DOHH2 (cell line): ENCODE measurements around the gene P3H2.

ENCODE experiments used
- H3F3A ChIP-seq: fragments of 200-600 bp; sonication (generic), shearing (Covaris generic); 2 replicates; pipeline ENCODE4 v1.6.0; 2016; ENCODE audit warnings: antibody characterized with exemption, mild to moderate bottlenecking; ENCODE audit not compliant: control insufficient read depth, insufficient read depth
- H3K27ac ChIP-seq: fragments of 200-600 bp; sonication (generic); 2 replicates; pipeline ENCODE4 v1.5.1; 2014; ENCODE audit warnings: low read depth, mild to moderate bottlenecking, low read length, moderate library complexity
- H3K27me3 ChIP-seq: fragments of 200-600 bp; sonication (generic); 2 replicates; pipeline ENCODE4 v1.6.1; 2014; ENCODE audit warnings: mild to moderate bottlenecking, low read length, mixed read lengths; ENCODE audit not compliant: control insufficient read depth
- H3K36me3 ChIP-seq: fragments of 200-600 bp; sonication (generic); 2 replicates; pipeline ENCODE4 v1.6.1; 2014; ENCODE audit warnings: mild to moderate bottlenecking, low read length, moderate library complexity, mixed read lengths; ENCODE audit not compliant: control insufficient read depth
- H3K4me1 ChIP-seq: fragments of 200-600 bp; sonication (generic); 2 replicates; pipeline ENCODE4 v1.6.1; 2014; ENCODE audit warnings: mild to moderate bottlenecking, low read length, mixed read lengths; ENCODE audit not compliant: control insufficient read depth
- H3K4me2 ChIP-seq: fragments of 200-600 bp; sonication (generic); 2 replicates; pipeline ENCODE4 v1.6.0; 2014; ENCODE audit warnings: mild to moderate bottlenecking, low read length, moderate library complexity
- H3K4me3 ChIP-seq: fragments of 200-600 bp; sonication (generic); 2 replicates; pipeline ENCODE4 v1.5.1; 2014; ENCODE audit warnings: mild to moderate bottlenecking, low read length, mixed read lengths
- H3K79me2 ChIP-seq: fragments of 200-600 bp; sonication (generic); 2 replicates; pipeline ENCODE4 v1.6.1; 2014; ENCODE audit warnings: mild to moderate bottlenecking, low read length, mixed read lengths; ENCODE audit not compliant: control insufficient read depth
- H3K9me2 ChIP-seq: fragments of 200-600 bp; sonication (generic); replicated peaks from 2 replicates; pipeline ENCODE4 v1.6.1; 2014; ENCODE audit warnings: mild to moderate bottlenecking, low read length, mixed read lengths; ENCODE audit not compliant: control insufficient read depth
- H3K9me3 ChIP-seq: fragments of 200-600 bp; sonication (generic); 2 replicates; pipeline ENCODE4 v1.6.1; 2014; ENCODE audit warnings: antibody characterized with exemption, low read length, mixed read lengths; ENCODE audit not compliant: control insufficient read depth, insufficient read depth
- H4K20me1 ChIP-seq: fragments of 200-600 bp; sonication (generic); 2 replicates; pipeline ENCODE4 v1.6.0; 2014; ENCODE audit warnings: low read depth, mild to moderate bottlenecking, antibody characterized with exemption, low read length, moderate library complexity; ENCODE audit not compliant: control insufficient read depth, insufficient read depth
- EZH2phosphoT487 ChIP-seq: fragments of 200-600 bp; sonication (generic); IDR thresholded peaks from 2 replicates; pipeline ENCODE4 v1.6.1; 2017; ENCODE audit warnings: borderline replicate concordance, mild to moderate bottlenecking, antibody characterized with exemption, low read length, moderate library complexity, mixed read lengths
- TF ChIP-seq, protein P1 (sequence below): fragments of 200-600 bp; sonication (generic); IDR thresholded peaks from one replicate; pipeline ENCODE4 v1.5.1; 2014; ENCODE audit warnings: antibody characterized with exemption, mild to moderate bottlenecking, low read depth, low read length; ENCODE audit not compliant: poor library complexity, severe bottlenecking

Gene P3H2

GRCh38 chr3:189982321-189982945, 138.3 kb downstream of the P3H2 start:
- no peaks in the 10 kb centered on the region for H3F3A ChIP-seq
- H3K4me2 ChIP-seq = no peak overlapping the region
- H3K79me2 ChIP-seq = no peaks in the 10 kb centered on the region
- H3K27me3 ChIP-seq = no peaks in the 10 kb centered on the region
- no peaks in the 10 kb centered on the region for H3K9me3 ChIP-seq
- no peaks in the 10 kb centered on the region for H3K4me1 ChIP-seq
- H3K36me3 ChIP-seq = no peaks in the 10 kb centered on the region
- no peak overlapping the region for H3K4me3 ChIP-seq
- no peaks in the 10 kb centered on the region for H4K20me1 ChIP-seq
- H3K27ac ChIP-seq = no peak overlapping the region
- no peaks in the 10 kb centered on the region for H3K9me2 ChIP-seq
- TF ChIP-seq EZH2phosphoT487 = no peak
- TF ChIP-seq, protein P1, sequence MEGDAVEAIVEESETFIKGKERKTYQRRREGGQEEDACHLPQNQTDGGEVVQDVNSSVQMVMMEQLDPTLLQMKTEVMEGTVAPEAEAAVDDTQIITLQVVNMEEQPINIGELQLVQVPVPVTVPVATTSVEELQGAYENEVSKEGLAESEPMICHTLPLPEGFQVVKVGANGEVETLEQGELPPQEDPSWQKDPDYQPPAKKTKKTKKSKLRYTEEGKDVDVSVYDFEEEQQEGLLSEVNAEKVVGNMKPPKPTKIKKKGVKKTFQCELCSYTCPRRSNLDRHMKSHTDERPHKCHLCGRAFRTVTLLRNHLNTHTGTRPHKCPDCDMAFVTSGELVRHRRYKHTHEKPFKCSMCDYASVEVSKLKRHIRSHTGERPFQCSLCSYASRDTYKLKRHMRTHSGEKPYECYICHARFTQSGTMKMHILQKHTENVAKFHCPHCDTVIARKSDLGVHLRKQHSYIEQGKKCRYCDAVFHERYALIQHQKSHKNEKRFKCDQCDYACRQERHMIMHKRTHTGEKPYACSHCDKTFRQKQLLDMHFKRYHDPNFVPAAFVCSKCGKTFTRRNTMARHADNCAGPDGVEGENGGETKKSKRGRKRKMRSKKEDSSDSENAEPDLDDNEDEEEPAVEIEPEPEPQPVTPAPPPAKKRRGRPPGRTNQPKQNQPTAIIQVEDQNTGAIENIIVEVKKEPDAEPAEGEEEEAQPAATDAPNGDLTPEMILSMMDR = no peak

DNA sequence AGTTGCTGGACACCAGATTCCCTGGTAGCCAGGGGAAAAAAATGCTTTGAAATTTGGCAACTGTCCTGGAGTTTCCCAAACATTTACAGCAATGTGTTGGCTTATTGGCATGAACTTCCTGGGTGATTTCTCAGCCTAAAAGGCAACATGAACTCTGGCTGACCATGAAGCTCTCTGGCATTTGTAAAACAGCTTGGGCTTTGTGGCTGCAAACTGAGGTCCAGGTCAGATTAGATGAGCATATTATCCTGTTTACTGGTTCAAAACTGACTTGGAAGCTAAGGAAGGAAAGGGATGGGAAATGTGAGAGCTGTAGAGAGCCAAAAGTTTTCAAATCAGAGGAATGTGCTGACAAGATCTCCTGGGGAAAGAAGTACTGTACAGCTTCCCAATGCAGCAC, 139.0 kb downstream of the P3H2 start:
- Histone ChIP-seq H3K36me3 (no peaks in the 10 kb centered on the region), H3K79me2 (no peaks in the 10 kb centered on the region), H3K4me1 (no peaks in the 10 kb centered on the region), H4K20me1 (no peaks in the 10 kb centered on the region), H3K4me3 (no peak overlapping the region), H3K9me3 (no peaks in the 10 kb centered on the region), H3F3A (no peaks in the 10 kb centered on the region), H3K27ac (no peak overlapping the region), H3K4me2 (no peak overlapping the region), H3K27me3 (no peaks in the 10 kb centered on the region), H3K9me2 (no peaks in the 10 kb centered on the region)
- TF ChIP-seq EZH2phosphoT487 = no peak
- TF ChIP-seq, protein P1 = no peak

DNA sequence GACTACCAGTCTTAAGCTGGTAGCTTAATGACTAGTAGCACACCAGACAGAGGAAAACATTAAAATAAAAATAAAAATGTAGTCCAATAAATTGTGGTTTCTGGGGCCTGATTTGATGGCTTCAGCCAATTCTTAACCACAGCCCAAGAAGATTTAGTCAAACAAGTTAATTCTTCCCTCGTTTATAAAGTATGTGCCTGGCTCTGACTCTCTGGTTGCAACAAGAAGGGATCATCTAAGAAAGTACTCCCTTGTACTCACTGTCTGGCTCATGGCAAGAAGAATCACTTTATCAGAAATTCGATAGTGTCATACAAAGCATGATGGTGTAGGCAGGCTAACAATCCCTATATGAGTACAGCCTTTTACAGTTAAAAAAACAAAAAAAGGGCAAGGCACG, 141.9 kb downstream of the P3H2 start:
- TF ChIP-seq, protein P1 = no peak
- TF ChIP-seq EZH2phosphoT487 = no peak
- Histone ChIP-seq H3K27me3 (no peaks in the 10 kb centered on the region), H3F3A (no peaks in the 10 kb centered on the region), H3K4me3 (no peak overlapping the region), H3K4me2 (no peak overlapping the region), H4K20me1 (no peaks in the 10 kb centered on the region), H3K79me2 (no peaks in the 10 kb centered on the region), H3K9me2 (no peaks in the 10 kb centered on the region), H3K4me1 (no peaks in the 10 kb centered on the region), H3K36me3 (no peaks in the 10 kb centered on the region), H3K9me3 (no peaks in the 10 kb centered on the region), H3K27ac (no peak overlapping the region)
